Activated effector memory CD4-positive, alpha-beta T cell treated with anti-CD3 and anti-CD28 coated beads, Interleukin-2, amount 50 U/mL, for 16 hours (primary cell): ENCODE data around the gene RASA3.
A peak's percentile ranks its signal among the peaks of the same experiment; 100 is the strongest.

Experiments used
- DNase-seq: peaks from one replicate; pipeline ENCODE4 v3.0.0-alpha.2; 2020

Gene RASA3

GRCh38 chr13:114049026-114049425 is 83.4 kb downstream of the RASA3 start:
- peak; percentile 86 for DNase-seq

DNA sequence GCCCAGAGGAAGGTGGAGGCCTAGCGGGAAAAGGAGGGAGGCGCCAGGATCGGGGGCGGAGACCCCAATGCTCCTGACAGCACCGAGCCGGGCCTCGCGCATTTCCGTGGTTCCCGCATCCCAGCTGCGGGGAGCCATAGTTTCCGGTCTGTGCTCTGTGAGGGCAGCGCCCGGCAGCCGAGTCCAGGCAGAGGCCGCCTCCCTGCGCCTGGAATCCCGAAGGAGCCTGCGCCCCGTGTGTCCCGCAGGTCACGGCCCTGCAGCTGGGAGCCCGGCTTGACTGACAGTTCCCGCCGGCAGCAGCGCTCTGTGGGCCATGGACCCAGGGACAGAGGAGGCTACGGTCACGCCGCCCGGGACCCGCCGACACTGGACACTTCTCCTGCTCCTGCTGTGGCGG is 84.0 kb downstream of the RASA3 start:
- DNase-seq, result no peak

GRCh38 chr13:114047358-114047881 is 85.0 kb downstream of the RASA3 start:
- no peak for DNase-seq

- DNase-seq, result no peak
Measured at GRCh38 chr13:114046431-114046975, 85.9 kb downstream of the RASA3 start.

GRCh38 chr13:114045113-114045735 is 87.2 kb downstream of the RASA3 start:
- no peak for DNase-seq

DNA sequence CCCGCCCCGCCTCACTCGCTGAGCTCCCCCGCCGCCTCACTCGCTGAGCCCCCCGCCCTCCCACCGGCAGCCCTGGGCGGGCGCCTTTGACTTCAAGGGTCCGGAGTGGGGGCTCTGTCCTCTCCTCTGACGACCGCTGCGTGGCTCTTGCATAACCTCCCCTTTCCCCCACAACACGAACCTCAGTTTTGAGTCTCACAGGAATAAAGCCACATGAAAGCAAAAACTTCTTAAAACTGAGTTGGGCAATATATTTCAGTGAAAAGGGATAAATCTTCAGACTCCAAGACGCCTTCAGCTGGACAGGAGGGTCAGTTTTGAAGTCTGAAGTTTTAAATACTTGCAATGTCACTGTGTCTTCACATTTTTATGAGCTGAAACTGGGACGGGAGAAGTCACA is 87.9 kb downstream of the RASA3 start:
- no peak for DNase-seq

- DNase-seq, result no peak
Measured at GRCh38 chr13:114043421-114044053, 88.9 kb downstream of the RASA3 start.

- DNase-seq, result no peak
Measured at GRCh38 chr13:114042066-114042815, 90.2 kb downstream of the RASA3 start.

DNA sequence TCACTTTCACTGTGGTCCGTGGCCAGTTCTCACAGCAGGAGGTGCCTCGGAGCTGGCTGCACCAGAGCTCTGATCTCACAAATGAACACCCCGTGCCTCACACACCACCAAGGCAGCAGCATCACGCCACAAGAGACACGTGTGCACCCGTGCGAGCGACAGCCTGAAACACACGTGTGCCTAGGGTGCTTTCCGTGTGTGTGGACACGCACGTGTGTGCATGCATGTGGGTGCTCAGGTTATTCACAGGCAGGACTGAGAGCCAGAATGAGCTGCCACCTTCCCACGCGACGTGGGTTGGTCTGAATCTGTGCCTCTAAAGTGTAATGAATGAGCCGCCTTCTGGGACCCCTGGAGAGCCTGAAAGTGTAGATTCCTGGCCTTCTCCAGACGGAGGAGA is 90.9 kb downstream of the RASA3 start:
- DNase-seq, result no peak

GRCh38 chr13:114039471-114040141 is 92.8 kb downstream of the RASA3 start:
- DNase-seq, result no peak

GRCh38 chr13:114038900-114039299 is 93.5 kb downstream of the RASA3 start:
- DNase-seq, result no peak

DNA sequence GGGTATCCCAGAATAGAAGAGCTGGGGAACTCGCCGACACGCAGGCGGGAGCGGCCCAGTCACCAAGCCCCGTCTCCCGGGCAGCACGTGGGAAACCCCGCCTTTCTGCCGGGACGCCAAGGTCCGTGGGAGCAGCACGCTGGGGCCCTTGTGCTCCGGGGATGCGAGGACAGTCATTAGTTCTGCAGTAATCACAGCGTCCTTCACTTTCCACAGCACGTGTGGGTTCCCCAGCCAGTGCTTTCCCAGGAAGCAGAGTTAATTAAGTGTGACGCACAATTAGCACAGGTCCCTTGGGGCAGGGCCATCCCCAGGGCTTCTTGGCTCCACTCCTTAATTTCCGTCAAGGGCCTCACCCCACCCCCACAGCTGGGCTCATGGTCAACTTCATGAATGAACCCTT is 94.2 kb downstream of the RASA3 start:
- no peak for DNase-seq

GRCh38 chr13:114037674-114038073 is 94.7 kb downstream of the RASA3 start:
- no peak for DNase-seq

GRCh38 chr13:114035583-114036531 is 96.6 kb downstream of the RASA3 start:
- DNase-seq, result no peak

- DNase-seq, result no peak
Measured at GRCh38 chr13:114035186-114035582, 97.2 kb downstream of the RASA3 start.

DNA sequence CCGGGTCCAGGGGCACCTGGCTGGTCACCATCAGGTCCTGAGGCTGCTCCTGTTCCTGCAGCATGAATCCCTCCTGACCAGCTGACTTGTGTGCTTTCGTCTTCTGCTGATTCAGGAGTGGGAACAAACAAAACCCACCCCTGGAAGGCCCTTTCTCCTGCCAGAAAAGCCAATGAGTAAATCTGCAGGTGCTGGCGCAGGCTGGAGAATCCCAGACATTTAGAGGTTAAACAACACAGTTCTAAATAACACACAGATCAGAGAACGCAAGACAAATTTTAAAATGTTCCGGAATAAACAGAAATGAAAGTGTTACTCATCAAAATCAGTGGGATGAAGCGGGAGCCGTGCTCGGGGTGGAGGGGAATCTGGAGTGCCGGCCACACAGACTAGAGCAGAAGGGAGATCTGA is 97.9 kb downstream of the RASA3 start:
- no peak for DNase-seq

- no peak for DNase-seq
Measured at GRCh38 chr13:114033541-114034315, 98.7 kb downstream of the RASA3 start.

DNA sequence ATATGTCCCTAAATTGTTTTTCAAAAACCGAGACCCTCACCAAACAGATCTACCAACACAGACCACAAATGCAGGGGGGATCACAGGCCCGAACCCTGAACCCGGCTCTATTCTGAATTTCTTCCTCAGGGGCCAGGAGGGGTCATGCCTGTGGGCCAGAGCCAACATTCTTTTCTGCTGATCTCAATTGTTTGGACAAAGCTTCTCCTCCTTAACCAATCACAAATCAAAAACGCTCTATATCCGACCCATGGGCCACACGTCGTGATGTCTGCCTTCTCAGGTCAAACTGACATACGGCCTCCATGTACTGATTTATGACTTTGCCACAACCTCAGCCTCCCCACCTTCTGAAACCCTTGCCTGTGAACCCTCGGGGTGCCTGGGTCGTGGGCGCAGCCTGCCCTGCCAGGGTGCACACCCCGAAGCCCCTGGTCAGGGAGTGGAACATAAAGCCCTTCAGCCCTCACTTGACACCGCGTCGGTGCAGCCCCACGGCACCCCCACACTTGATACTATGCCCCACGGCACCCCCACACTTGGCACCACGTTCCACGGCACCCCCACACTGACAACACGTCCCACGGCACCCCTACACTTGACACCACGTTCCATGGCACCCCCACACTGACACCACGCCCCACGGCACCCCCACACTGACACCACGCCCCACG is 100.2 kb downstream of the RASA3 start:
- no peak for DNase-seq

- no peak for DNase-seq
Measured at GRCh38 chr13:114031631-114032030, 100.8 kb downstream of the RASA3 start.
